ENCODE data around the gene S100A16.

- TF ChIP-seq CTCF (IDR thresholded peaks at IDR 0.05 in 2 of 3, conservative IDR thresholded peaks at IDR 0.05 in 1 of 3; ENCODE audit: borderline replicate concordance in 1 of 3, insufficient read depth in 1 of 3, low read depth in 2 of 3, low read length in 2 of 3) (no peak), SRF (IDR thresholded peaks at IDR 0.05; ENCODE audit: low read depth) (no peak), MAX (IDR thresholded peaks at IDR 0.05) (no peak), ATF3 (IDR thresholded peaks at IDR 0.05) (no peak)
Observed at GRCh38 chr1:153651771-153652170, 38.8 kb upstream of the S100A16 start.

Measured in HCT116 (cell line).